GM11168 (cell line): ENCODE results near the gene PI16.
"Not testable (repeated sequence)": the region's sequence is repeated elsewhere in the genome, so short reads cannot be mapped to it uniquely, and the experiment has no call there.

Experiments
- in situ Hi-C: fragments of 300-500 bp; cut with MboI; formaldehyde crosslinking; loops from one replicate; pipeline ENCODE4 v1.12.0; 2022; ENCODE audit warnings: low sequenced_read_pairs; ENCODE audit not compliant: unreplicated experiment

The PI16 gene

DNA sequence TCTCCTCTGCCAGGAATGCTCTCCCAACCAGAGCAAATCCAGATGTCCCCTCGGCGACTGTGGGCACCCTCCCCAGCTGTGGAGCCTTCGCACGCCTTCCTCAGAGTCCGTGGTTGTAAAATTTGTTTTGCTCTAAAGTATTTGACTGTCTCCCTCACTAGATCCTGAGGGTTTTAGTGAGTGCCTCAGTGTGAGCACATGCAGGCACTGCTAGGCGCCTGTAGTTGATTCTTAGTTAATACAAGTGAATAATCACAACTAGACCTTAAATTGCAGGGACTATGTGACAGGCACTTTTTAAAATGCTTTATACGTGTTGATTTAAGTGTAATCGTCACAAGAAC lies 32.1 kb downstream of the PI16 start:
- in situ Hi-C loops = no loop called here

DNA sequence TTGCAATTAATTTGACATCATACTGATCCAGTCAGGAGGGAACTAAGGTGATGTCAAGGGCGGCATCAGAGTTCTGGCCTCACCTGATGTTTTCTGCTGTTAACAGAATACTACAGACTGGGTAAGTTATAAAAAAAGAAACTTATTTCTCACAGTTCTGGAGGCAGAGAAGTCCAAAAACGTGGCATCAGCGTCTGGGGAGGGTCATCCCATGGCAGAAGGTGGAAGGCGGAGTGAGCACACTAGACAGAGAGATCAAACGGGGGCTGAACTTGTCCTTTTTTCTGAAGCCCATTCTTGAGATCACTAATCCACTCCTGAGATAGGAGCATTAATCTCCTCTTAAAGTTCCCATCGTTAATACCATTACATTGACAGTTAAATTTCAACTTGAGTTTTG lies 34.7 kb downstream of the PI16 start:
- in situ Hi-C loops = no loop called here

- in situ Hi-C loops = not testable (repeated sequence)
Measured at GRCh38 chr6:36990401-36990800, 35.9 kb downstream of the PI16 start.

DNA sequence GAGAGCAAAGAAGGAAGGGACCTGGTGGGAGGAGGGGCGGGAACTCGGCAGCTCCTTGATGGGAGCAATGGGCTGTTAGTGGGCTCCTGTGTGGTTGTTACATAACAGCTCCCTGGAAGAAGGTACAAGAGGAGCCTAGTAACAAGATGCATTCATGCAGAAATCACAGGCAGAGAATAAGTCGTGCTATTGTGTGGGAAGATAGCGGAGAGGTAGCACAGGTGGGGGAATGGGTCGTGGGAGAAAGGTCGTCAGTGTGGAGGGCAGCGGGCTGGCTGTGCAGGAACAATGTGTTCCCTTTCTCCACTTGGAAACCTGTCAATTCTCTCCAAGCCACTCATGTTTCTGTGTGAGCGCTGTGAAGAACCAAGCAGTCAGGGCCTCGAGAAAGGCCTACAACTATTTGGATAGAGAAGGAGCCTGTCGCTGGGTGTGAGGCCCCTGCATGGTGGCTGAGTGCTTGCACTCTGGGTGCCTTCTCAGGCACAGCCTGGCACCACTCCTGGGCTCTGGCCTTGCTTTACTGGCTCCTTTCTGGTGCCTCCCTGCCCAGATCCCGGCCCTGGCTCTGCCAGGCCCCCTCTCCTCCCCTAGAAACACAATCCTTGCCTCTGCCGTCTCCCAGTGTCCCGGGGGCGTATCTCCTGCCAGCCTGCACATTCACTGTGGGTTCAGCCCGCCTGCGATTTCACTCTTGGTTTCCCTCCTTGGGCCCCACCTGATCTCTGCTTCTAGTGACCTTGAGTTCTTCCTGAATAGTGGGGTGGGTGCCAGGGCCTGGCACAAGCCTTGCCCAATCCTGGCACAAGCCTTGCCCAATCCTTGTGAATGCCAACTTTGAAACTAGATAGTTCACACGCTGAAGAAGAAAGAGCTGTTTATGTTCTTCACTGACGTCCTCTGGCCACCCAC lies 43.5 kb downstream of the PI16 start:
- in situ Hi-C loops = no loop called here

- in situ Hi-C loops = no loop called here
Measured at GRCh38 chr6:36998723-36999038, 44.1 kb downstream of the PI16 start.

GRCh38 chr6:36999061-36999750 lies 44.7 kb downstream of the PI16 start:
- in situ Hi-C loops = no loop called here

DNA sequence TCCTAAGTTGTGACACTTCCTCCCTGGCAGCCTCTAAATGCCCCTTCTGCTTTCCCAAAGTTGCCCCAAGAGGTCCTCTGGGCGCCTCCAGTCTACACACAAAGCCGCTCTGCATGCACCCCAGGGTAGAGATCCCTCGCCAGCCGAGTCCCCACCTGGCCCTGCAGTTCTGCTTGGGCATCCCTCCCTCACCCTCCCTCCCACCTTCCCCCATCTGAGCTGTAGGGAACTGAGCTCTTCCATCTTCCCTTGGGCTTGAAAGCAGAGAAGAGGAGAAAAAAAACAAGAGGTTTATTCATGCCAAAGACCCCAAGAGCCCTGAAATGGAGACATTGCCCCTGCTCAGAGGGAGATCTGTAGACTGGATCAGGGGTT lies 45.2 kb downstream of the PI16 start:
- in situ Hi-C loops = no loop called here

- in situ Hi-C loops = no loop called here
Measured at GRCh38 chr6:37004044-37004980, 49.8 kb downstream of the PI16 start.

GRCh38 chr6:37005061-37005810 lies 50.7 kb downstream of the PI16 start, which contains the start of gene FGD2:
Gene FGD2, plus strand, starts transcription at chr6:37005655. Its CDS starts 163 bp downstream, at chr6:37005818.
- in situ Hi-C loops = no loop called here

DNA sequence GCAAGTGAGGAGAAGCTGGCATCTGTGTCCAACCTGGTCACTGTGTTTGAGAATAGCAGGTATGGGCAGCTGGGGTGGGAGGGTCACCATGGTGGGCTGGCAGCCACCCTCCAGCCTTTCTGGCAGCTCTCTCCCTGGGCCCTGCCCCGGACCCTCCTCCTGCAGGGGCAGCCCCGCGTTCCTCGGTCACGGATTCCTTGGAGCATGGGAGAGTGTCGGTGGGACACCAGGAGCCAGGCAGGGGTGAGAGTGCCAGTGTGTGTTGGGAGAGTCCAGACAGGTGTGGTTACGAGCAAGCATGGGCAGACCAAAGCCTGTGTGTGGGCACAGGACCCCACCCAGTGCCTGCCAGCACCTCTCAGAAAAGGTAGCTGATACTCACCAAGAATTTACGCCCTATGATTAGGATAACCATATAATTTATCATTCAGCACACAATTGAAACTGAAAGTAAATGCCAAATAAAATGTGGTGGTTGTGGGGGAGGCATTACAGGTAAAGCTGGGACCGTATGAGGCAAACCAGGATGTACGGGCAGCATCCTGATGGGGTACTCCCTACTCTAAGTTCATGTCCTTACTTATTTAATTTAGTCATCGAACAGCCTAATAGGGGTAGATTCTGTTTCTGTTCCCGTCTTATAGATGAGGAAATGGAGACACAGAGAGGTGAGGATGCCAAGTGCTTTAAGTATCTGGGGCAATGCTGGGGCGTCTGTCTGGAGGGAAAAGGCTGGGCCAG lies 51.5 kb downstream of the PI16 start:
- in situ Hi-C loops = no loop called here

- in situ Hi-C loops = no loop called here
Measured at GRCh38 chr6:37006793-37007339, 52.3 kb downstream of the PI16 start.

GRCh38 chr6:37007340-37008043 lies 53.0 kb downstream of the PI16 start:
- in situ Hi-C loops = no loop called here

DNA sequence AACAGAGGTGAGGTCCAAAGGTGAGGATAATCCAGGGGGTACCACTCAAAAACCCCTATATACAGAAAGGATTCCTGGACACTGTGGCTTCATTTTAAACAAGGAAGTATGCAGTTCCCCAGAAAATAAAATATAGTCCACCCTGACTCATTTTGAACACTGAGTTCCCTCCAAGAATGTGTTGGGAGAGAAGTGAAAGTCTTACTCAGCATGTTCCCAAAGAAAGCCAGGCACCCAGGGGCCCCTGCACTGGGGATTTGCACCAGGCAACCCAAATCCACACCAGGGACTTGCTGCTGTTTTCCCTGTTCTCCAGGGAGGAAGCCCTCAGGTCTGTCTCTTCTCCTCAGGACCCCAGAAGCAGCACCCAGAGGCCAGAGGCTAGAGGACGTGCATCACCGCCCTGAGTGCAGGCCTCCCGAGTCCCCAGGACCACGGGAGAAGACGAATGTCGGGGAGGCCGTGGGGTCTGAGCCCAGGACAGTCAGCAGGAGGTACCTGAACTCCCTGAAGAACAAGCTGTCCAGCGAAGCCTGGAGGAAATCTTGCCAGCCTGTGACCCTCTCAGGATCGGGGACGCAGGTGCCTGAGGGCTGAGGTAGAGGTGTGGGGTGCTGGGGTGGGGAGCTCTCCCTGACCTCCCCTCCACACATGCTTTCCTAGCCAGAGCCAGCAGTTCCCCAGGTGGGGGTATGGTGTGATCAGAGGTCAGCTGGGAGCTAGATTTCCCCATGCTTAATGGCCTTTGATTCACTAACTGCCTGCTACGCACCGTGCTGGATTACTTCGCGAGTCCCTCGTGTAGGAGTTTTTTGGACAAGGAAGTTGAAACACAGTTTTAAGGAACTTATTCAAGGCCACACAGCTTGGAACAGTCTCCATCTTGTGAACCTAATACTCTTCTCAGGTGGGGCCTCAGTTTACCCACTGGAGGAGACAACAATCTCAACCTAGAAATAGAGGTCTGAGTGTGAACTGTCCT lies 54.2 kb downstream of the PI16 start:
- in situ Hi-C loops = no loop called here

DNA sequence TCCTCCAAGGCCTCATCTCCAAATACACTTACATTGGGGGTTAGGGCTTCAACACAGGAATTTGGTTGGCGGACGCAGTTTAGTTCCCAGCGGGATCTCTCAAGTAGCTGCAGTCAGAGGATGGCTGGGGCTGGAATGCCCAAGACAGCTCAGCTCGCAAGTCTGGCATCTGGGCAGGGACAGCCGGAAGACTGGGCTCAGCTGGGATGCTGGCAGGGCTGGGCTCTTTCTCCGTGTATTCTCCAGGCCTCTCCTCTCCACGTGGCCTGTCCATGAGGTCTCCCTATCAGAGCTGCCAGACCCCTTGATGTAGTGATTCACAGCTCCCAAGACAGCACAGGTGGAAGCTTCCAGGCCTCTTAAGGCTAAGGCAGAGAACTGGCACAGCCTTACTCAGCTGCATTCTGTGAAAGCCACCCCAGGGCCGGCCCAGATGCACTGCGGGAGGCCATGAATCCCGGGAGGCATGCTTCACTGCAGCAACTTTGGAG lies 55.9 kb downstream of the PI16 start:
- in situ Hi-C loops = loop anchor here (10.0 kb wide), 1 partner anchor 126 kb away; the partner anchor contains the start of gene C6orf89

GRCh38 chr6:37011656-37012378 lies 57.3 kb downstream of the PI16 start:
- in situ Hi-C loops = loop anchor here (10.0 kb wide), 1 partner anchor 127 kb away; the partner anchor contains the start of gene C6orf89
